PFSK-1 (cell line): ENCODE data around the gene GSTM2.

Experiments
- POLR2AphosphoS5 ChIP-seq: IDR thresholded peaks from 2 replicates; pipeline ENCODE4 v1.6.1; 2012; ENCODE audit warnings: low read depth, mild to moderate bottlenecking, control low read depth, low read length, moderate library complexity
- SIN3A ChIP-seq: IDR thresholded peaks from 2 replicates; pipeline ENCODE4 v1.6.1; 2012; ENCODE audit warnings: mild to moderate bottlenecking, low read length, moderate library complexity, borderline replicate concordance; ENCODE audit not compliant: insufficient read depth
- TAF1 ChIP-seq: IDR thresholded peaks from 2 replicates; pipeline ENCODE4 v1.6.1; 2012; ENCODE audit warnings: low read length, control low read depth, borderline replicate concordance; ENCODE audit not compliant: insufficient read depth
- TF ChIP-seq, protein P1 (sequence below), 2 experiments: IDR thresholded peaks; 2 replicates each; pipeline versions ENCODE4 v1.6.1 to v1.8.0; 2011 to 2012; ENCODE audit warnings: low read depth in 2 of 2, low read length in 2 of 2, control low read depth in 1 of 2, inconsistent platforms in 1 of 2, mild to moderate bottlenecking in 1 of 2, moderate library complexity in 1 of 2; ENCODE audit not compliant: insufficient read depth in 1 of 2

DNA sequence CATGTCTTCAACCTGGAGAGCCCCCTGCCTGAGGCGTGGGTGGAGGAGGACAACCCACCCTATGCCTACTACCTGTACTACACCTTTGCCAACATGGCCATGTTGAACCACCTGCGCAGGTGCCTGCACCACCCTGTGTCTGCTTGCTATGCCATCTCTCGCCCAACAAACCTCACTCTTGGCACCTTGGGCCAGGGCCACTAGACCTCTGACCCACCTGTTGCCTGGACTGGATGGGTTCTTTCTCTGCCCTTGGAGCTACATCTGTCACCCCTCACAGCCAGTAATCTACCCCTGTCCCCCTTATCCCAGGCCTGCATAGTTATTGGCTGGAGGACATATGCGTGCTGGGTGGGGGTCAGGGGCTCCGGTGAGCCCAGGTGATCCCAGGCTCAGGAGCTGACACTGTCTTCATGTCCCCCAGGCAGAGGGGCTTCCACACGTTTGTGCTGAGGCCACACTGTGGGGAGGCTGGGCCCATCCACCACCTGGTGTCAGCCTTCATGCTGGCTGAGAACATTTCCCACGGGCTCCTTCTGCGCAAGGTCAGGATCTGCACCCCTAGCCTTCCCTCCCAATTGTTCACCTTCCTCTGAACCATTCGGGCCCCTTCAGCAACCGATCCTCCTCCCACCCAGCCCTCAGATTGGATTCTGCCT is 38.4 kb upstream of the GSTM2 start:
- TF ChIP-seq, protein P1, sequence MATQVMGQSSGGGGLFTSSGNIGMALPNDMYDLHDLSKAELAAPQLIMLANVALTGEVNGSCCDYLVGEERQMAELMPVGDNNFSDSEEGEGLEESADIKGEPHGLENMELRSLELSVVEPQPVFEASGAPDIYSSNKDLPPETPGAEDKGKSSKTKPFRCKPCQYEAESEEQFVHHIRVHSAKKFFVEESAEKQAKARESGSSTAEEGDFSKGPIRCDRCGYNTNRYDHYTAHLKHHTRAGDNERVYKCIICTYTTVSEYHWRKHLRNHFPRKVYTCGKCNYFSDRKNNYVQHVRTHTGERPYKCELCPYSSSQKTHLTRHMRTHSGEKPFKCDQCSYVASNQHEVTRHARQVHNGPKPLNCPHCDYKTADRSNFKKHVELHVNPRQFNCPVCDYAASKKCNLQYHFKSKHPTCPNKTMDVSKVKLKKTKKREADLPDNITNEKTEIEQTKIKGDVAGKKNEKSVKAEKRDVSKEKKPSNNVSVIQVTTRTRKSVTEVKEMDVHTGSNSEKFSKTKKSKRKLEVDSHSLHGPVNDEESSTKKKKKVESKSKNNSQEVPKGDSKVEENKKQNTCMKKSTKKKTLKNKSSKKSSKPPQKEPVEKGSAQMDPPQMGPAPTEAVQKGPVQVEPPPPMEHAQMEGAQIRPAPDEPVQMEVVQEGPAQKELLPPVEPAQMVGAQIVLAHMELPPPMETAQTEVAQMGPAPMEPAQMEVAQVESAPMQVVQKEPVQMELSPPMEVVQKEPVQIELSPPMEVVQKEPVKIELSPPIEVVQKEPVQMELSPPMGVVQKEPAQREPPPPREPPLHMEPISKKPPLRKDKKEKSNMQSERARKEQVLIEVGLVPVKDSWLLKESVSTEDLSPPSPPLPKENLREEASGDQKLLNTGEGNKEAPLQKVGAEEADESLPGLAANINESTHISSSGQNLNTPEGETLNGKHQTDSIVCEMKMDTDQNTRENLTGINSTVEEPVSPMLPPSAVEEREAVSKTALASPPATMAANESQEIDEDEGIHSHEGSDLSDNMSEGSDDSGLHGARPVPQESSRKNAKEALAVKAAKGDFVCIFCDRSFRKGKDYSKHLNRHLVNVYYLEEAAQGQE (IDR thresholded peaks at IDR 0.05; ENCODE audit: insufficient read depth in 1 of 2, low read depth in 2 of 2, low read length in 2 of 2): no peak
- no peak for TF ChIP-seq POLR2AphosphoS5
- TF ChIP-seq SIN3A: no peak
- no peak for TF ChIP-seq TAF1
